ENCODE measurements around the gene KHDC1L.
"Not testable (repeated sequence)": the region's sequence is repeated elsewhere in the genome, so short reads cannot be mapped to it uniquely, and the experiment has no call there.

- TF ChIP-seq POLR2A (IDR thresholded peaks at IDR 0.05); CTCF (IDR thresholded peaks at IDR 0.05 in 8 of 11, conservative IDR thresholded peaks at IDR 0.05 in 3 of 11): not testable (repeated sequence)
Observed at GRCh38 chr6:73254323-73254722, 29.0 kb upstream of the KHDC1L start.

Measured in spleen (tissue), 7 donors.